ENCODE results near the gene GSN. TPM values are rescaled to one million over a fixed set of nuclear protein-coding genes. Genes with fewer than 3 reads are reported as not detected.

Gene GSN
- total RNA-seq, 1 experiment from 2014 or later, result 21.9 TPM

DNA sequence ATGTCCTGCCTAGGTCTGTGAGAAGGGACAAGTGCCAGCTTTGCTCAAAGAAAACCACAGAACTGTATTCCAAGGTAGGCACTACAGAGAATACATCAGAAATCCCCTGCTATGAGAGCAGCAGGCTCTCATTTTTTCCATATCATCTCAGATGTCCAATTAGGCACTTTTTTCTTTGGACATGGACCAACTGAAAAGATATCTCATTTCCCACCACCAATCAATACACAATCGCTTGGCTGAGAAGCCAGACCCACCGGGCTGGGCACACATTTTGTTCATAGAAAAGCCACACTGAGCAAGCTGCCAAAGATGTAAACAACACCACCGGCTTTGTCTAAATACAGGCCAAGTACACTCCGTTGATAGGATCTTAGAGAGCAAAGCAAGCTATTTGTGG lies 76.2 kb downstream of the GSN start:
- Mint-ChIP-seq H3K4me1 (ENCODE audit: insufficient read depth, unreplicated experiment) (peaks cover 28% of the 10 kb centered on the region), H3K27me3 (ENCODE audit: insufficient read depth, unreplicated experiment) (no peaks in the 10 kb centered on the region), H3K9me3 (ENCODE audit: unreplicated experiment) (no peaks in the 10 kb centered on the region), H3K36me3 (ENCODE audit: insufficient read depth, unreplicated experiment) (peaks cover 100% of the 10 kb centered on the region), H3K27ac (ENCODE audit: low read depth, unreplicated experiment) (peak overlapping the region; percentile 84), H3K4me3 (ENCODE audit: unreplicated experiment) (no peak overlapping the region)
- TF ChIP-seq, protein P1, sequence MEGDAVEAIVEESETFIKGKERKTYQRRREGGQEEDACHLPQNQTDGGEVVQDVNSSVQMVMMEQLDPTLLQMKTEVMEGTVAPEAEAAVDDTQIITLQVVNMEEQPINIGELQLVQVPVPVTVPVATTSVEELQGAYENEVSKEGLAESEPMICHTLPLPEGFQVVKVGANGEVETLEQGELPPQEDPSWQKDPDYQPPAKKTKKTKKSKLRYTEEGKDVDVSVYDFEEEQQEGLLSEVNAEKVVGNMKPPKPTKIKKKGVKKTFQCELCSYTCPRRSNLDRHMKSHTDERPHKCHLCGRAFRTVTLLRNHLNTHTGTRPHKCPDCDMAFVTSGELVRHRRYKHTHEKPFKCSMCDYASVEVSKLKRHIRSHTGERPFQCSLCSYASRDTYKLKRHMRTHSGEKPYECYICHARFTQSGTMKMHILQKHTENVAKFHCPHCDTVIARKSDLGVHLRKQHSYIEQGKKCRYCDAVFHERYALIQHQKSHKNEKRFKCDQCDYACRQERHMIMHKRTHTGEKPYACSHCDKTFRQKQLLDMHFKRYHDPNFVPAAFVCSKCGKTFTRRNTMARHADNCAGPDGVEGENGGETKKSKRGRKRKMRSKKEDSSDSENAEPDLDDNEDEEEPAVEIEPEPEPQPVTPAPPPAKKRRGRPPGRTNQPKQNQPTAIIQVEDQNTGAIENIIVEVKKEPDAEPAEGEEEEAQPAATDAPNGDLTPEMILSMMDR (IDR thresholded peaks at IDR 0.05; ENCODE audit: unreplicated experiment), result no peak
- intact Hi-C loops (cut with micrococcal nuclease), result no loop called here
- BruUV-seq (replicated peaks), result no TSS peak
- ChIA-PET POLR2A (interaction anchor here (0.9 to 2.4 kb wide), 4 partner anchors 9 to 29 kb away, joined by 3 to 9 read pairs (median 4); no protein-coding TSS in a partner anchor), CTCF (interaction anchor here (0.7 to 2.8 kb wide), 4 partner anchors 9 to 172 kb away, joined by 3 to 15 read pairs (median 4); no protein-coding TSS in a partner anchor)
- DNase-seq (ENCODE audit: unreplicated experiment), result no peak

DNA sequence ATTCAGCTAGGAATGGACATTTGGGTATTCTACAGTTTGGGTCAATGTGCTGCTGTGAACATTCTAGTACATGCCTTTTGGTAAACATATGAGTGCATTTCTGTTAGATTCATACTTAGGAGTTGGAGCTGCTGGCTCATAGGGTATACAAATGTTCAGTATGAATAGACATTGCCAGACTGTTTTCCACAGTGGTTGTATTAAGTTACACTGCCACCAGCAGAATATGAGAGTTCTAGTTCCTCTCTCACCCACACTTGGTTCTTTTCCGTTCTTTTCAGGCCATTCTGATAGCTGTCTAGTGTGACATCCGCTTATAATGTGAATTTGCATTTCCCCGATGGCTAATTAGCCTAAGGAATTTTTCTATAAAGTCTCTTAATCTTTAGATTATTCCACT lies 77.1 kb downstream of the GSN start:
- peaks cover 37% of the 10 kb centered on the region for H3K4me1 Mint-ChIP-seq (ENCODE audit: insufficient read depth, unreplicated experiment)
- H3K9me3 Mint-ChIP-seq (ENCODE audit: unreplicated experiment), result no peaks in the 10 kb centered on the region
- intact Hi-C loops (cut with micrococcal nuclease), result no loop called here
- POLR2A ChIA-PET, result interaction anchor here (1.6 to 2.4 kb wide), 2 partner anchors 10 to 12 kb away, joined by 4 to 9 read pairs; no protein-coding TSS in a partner anchor
- H3K27ac Mint-ChIP-seq (ENCODE audit: low read depth, unreplicated experiment), result peak overlapping the region; percentile 61
- TF ChIP-seq, protein P1 (IDR thresholded peaks at IDR 0.05; ENCODE audit: unreplicated experiment), result no peak
- no peak for DNase-seq (ENCODE audit: unreplicated experiment)
- CTCF ChIA-PET, result interaction anchor here (0.6 to 2.8 kb wide), 4 partner anchors 8 to 95 kb away, joined by 3 to 15 read pairs (median 4); no protein-coding TSS in a partner anchor
- no peaks in the 10 kb centered on the region for H3K27me3 Mint-ChIP-seq (ENCODE audit: insufficient read depth, unreplicated experiment)
- BruUV-seq (replicated peaks), result no TSS peak
- peaks cover 100% of the 10 kb centered on the region for H3K36me3 Mint-ChIP-seq (ENCODE audit: insufficient read depth, unreplicated experiment)
- no peak overlapping the region for H3K4me3 Mint-ChIP-seq (ENCODE audit: unreplicated experiment)

- ChIA-PET CTCF (interaction anchor here (0.7 to 4.5 kb wide), 6 partner anchors 10 to 70 kb away, joined by 3 to 29 read pairs (median 4); no protein-coding TSS in a partner anchor), POLR2A (interaction anchor here (0.6 to 4.2 kb wide), 6 partner anchors 8 to 164 kb away, joined by 3 to 37 read pairs (median 4); no protein-coding TSS in a partner anchor)
- no peak overlapping the region for H3K4me3 Mint-ChIP-seq (ENCODE audit: unreplicated experiment)
- peaks cover 51% of the 10 kb centered on the region for H3K4me1 Mint-ChIP-seq (ENCODE audit: insufficient read depth, unreplicated experiment)
- no peaks in the 10 kb centered on the region for H3K9me3 Mint-ChIP-seq (ENCODE audit: unreplicated experiment)
- TF ChIP-seq, protein P1 (IDR thresholded peaks at IDR 0.05; ENCODE audit: unreplicated experiment), result no peak
- no peaks in the 10 kb centered on the region for H3K27me3 Mint-ChIP-seq (ENCODE audit: insufficient read depth, unreplicated experiment)
- BruUV-seq (replicated peaks), result no TSS peak
- peaks cover 100% of the 10 kb centered on the region for H3K36me3 Mint-ChIP-seq (ENCODE audit: insufficient read depth, unreplicated experiment)
- H3K27ac Mint-ChIP-seq (ENCODE audit: low read depth, unreplicated experiment), result no peak overlapping the region
- no peak for DNase-seq (ENCODE audit: unreplicated experiment)
- intact Hi-C loops (cut with micrococcal nuclease), result no loop called here
Observed at GRCh38 chr9:121348221-121348620, 80.3 kb downstream of the GSN start.

GRCh38 chr9:121349009-121349408 lies 81.0 kb downstream of the GSN start:
- POLR2A ChIA-PET, result interaction anchor here (1.4 to 4.2 kb wide), 6 partner anchors 9 to 63 kb away, joined by 3 to 37 read pairs (median 11); no protein-coding TSS in a partner anchor
- no peak overlapping the region for H3K27ac Mint-ChIP-seq (ENCODE audit: low read depth, unreplicated experiment)
- CTCF ChIA-PET, result interaction anchor here (1.2 to 4.5 kb wide), 3 partner anchors 10 to 70 kb away, joined by 4 to 29 read pairs (median 5); no protein-coding TSS in a partner anchor

More at GRCh38 chr9:121349009-121349408, 81.0 kb downstream of the GSN start:
- intact Hi-C loops (cut with micrococcal nuclease), result loop anchor here (1.0 kb wide), 1 partner anchor 49 kb away; no protein-coding TSS in a partner anchor
- Mint-ChIP-seq H3K4me3 (ENCODE audit: unreplicated experiment) (peak overlapping the region; percentile 29), H3K4me1 (ENCODE audit: insufficient read depth, unreplicated experiment) (peaks cover 51% of the 10 kb centered on the region), H3K36me3 (ENCODE audit: insufficient read depth, unreplicated experiment) (peaks cover 100% of the 10 kb centered on the region), H3K27me3 (ENCODE audit: insufficient read depth, unreplicated experiment) (no peaks in the 10 kb centered on the region), H3K9me3 (ENCODE audit: unreplicated experiment) (no peaks in the 10 kb centered on the region)
- TF ChIP-seq, protein P1 (IDR thresholded peaks at IDR 0.05; ENCODE audit: unreplicated experiment), result no peak
- BruUV-seq (replicated peaks), result no TSS peak
- DNase-seq (ENCODE audit: unreplicated experiment), result no peak

Data from MCF 10A (cell line).